ENCODE measurements around the gene INPP5A. TPM values are rescaled to one million over a fixed set of nuclear protein-coding genes. Genes with fewer than 3 reads are reported as not detected.
A peak's percentile ranks its signal among the peaks of the same experiment; 100 is the strongest.

INPP5A gene
- total and polyA plus RNA-seq, 10 donors = 11.1 to 41.3 (median 30.8) TPM

DNA sequence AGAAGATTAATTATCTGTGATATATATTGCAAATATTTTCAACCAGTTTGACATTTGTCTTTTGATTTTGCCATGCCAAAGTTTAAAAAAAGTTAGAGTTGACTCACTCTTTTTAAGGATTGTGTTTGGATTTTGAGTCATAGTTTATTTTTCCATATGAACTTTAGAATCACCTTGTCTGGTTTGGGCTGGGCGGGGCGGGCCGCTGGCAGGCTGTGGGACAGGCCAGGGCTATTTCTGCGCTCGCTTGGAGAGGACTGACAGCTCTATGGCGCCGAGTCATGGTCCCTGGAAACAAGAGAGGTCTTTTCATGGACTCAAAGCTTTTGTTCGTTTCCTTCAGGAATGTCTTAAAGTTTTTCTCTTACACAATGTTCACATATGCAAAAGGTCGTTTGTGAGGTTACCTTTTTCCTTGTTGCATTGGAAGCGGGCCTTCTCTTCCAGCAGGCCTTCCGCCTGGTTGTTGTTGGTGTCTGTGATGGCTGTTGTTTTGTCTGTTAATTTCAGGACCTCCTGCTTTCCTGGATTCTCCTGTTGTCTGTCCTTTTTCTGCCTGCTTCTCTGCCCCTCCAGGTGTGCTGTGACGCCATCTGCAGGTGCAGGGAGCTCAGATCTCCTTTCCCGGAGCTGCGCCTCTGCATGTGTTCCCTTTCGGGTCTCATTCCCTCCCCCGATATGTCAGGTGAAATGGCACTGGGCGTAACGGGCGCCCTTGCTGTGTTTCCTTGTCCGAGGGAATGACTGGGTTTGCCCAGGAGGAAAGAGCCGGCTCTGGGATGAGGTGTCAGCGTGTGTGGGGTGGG, 53.8 kb downstream of the INPP5A start:
- H3K36me3 ChIP-seq = no peaks in the 10 kb centered on the region
- intact Hi-C loops (cut with DNase I; ENCODE audit: low total_unique reads) = no loop called here
- no peaks in the 10 kb centered on the region for H3K9me3 ChIP-seq
- H3K4me3 ChIP-seq = no peak overlapping the region
- no peak for DNase-seq
- H3K27me3 ChIP-seq (replicated peaks in 1 of 7) = no peaks in the 10 kb centered on the region
- peaks cover 50 to 100% (median 81%) of the 10 kb centered on the region in 6 donors for H3K4me1 ChIP-seq
- H3K27ac ChIP-seq = peak overlapping the region in 2 of 8 donors; percentile 80 to 85
- TF ChIP-seq POLR2A (IDR thresholded peaks at IDR 0.05) (no peak), POLR2AphosphoS5 (IDR thresholded peaks at IDR 0.05) (no peak), CTCF (IDR thresholded peaks at IDR 0.05 in 8 of 11, conservative IDR thresholded peaks at IDR 0.05 in 3 of 11) (no peak)
- 76 to 87% (median 86%) methylated on average over 22 of the region's 22 CpGs for WGBS, 5 donors

DNA sequence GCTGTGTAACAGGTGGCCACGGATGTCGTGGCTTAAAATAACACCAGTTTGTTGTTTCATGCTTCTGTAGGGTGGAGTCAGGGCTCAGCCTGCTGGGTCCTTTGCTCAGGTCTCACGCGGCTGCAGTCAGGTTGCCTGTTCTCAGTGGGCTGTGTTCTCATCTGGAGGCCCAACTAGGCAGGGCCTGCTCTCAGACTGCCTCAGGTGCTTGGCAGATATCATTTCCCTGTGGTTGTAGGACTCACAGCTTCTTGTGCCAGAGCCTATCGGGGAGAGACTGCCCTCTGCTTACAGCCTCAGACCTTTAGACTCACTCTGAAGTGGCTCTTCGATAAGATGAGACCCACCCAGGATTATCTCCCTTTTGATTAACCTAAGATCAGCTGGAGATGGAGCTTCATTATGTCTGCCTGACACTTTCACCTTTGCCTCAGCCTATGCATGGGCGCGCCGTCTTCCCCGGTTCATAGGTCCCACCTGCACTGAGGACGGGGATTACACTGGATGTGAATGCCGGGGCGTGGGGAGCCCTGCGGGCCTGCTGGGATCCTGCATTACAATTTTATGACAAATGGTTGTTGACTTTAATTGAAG, 55.3 kb downstream of the INPP5A start:
- WGBS, 5 donors = 79 to 86% (median 83%) methylated on average over 13 to 14 of the region's 14 CpGs
- intact Hi-C loops (cut with DNase I; ENCODE audit: low total_unique reads) = no loop called here
- TF ChIP-seq CTCF (IDR thresholded peaks at IDR 0.05 in 8 of 11, conservative IDR thresholded peaks at IDR 0.05 in 3 of 11) (no peak), POLR2AphosphoS5 (IDR thresholded peaks at IDR 0.05) (no peak), POLR2A (IDR thresholded peaks at IDR 0.05) (no peak)
- peak; percentile 80 for DNase-seq
- Histone ChIP-seq H3K27me3 (replicated peaks in 1 of 7) (no peaks in the 10 kb centered on the region), H3K4me3 (peak overlapping the region in 1 of 8 donors; percentile 17), H3K9me3 (no peaks in the 10 kb centered on the region), H3K27ac (peak overlapping the region; percentile 28 to 87 (median 78)), H3K4me1 (peaks cover 36 to 100% (median 71%) of the 10 kb centered on the region in 6 donors), H3K36me3 (no peaks in the 10 kb centered on the region)

- intact Hi-C loops (cut with DNase I; ENCODE audit: low total_unique reads) = no loop called here
- H3K36me3 ChIP-seq = no peaks in the 10 kb centered on the region
- H3K27me3 ChIP-seq (replicated peaks in 1 of 7) = no peaks in the 10 kb centered on the region
- TF ChIP-seq CTCF (IDR thresholded peaks at IDR 0.05 in 8 of 11, conservative IDR thresholded peaks at IDR 0.05 in 3 of 11) (no peak), POLR2AphosphoS5 (IDR thresholded peaks at IDR 0.05) (no peak), POLR2A (IDR thresholded peaks at IDR 0.05) (no peak)
- peak; percentile 63 for DNase-seq
- no peaks in the 10 kb centered on the region for H3K9me3 ChIP-seq
- peak overlapping the region in 1 of 8 donors; percentile 24 for H3K4me3 ChIP-seq
- H3K4me1 ChIP-seq = peaks cover 31 to 100% (median 68%) of the 10 kb centered on the region in 6 donors
- WGBS, 5 donors = 4 to 20% (median 13%) methylated on average over 3 of the region's 3 CpGs
- H3K27ac ChIP-seq = peak overlapping the region; percentile 14 to 87 (median 78)
Observed at GRCh38 chr10:132593389-132593788, 55.8 kb downstream of the INPP5A start.
